ENCODE data around the gene GOLT1A. TPM values are rescaled to one million over a fixed set of nuclear protein-coding genes. Genes with fewer than 3 reads are reported as not detected.

Gene GOLT1A
- total RNA-seq, 1 experiment from 2014 or later, result 0.49 TPM

DNA sequence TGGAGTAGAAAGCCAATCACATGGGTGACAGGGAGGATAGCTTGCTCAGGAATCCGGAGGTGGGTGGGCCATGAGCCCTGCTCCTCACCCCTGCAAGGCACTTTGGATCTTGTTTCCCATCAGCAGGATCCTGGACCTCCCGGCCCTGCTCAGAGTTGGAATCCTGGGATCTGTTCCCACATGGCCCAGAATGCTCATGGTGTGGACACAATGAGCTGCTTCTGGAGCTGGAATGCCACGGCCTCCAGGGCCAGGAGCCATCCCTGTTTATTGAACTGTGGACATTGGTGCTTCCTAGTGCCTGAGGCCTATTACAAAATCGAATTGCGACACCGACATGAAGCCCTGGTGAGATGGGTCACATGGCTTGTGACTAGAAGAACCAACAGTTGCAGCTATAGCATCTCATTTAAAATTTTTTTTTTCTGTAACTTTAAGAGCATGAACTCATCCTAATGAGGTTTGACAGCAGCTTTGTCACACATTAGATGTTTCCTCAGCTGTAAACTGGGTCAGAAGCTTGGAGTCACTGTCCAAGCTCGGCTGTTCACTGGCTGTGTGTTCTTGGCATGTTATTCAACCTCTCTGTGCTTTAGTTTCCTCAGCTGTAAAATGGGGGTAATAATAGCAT, 40.4 kb upstream of the GOLT1A start:
- Histone ChIP-seq H3K9me3 (ENCODE audit: control insufficient read depth, insufficient read depth, low read depth, low read length) (no peaks in the 10 kb centered on the region), H3K36me3 (ENCODE audit: control insufficient read depth, insufficient read depth, low read length) (no peaks in the 10 kb centered on the region), H3K4me3 (ENCODE audit: low read depth in 2 of 2, low read length in 2 of 2) (no peak overlapping the region), H3K27me3 (ENCODE audit: control insufficient read depth, insufficient read depth, low read length) (no peaks in the 10 kb centered on the region), H3K4me1 (ENCODE audit: control insufficient read depth, insufficient read depth, low read length) (peaks cover 4% of the 10 kb centered on the region; the same call in 1 of the 2 replicates), H3K27ac (ENCODE audit: low read length) (no peak overlapping the region)
- no TSS peak for BruUV-seq (replicated peaks)
- in situ Hi-C loops (cut with HindIII; ENCODE audit: low pct_unique_long_range_greater_than_20kb, low sequenced_read_pairs) (no loop called here), intact Hi-C loops (cut with micrococcal nuclease; ENCODE audit: unreplicated experiment) (loop anchor here (10.0 kb wide), 1 partner anchor 111 kb away; no protein-coding TSS in a partner anchor)
- ATAC-seq (no peak), DNase-seq (ENCODE audit: low read depth, low spot score) (no peak)
- POLR2A ChIA-PET, result no interaction called here
- TF ChIP-seq, protein P1, sequence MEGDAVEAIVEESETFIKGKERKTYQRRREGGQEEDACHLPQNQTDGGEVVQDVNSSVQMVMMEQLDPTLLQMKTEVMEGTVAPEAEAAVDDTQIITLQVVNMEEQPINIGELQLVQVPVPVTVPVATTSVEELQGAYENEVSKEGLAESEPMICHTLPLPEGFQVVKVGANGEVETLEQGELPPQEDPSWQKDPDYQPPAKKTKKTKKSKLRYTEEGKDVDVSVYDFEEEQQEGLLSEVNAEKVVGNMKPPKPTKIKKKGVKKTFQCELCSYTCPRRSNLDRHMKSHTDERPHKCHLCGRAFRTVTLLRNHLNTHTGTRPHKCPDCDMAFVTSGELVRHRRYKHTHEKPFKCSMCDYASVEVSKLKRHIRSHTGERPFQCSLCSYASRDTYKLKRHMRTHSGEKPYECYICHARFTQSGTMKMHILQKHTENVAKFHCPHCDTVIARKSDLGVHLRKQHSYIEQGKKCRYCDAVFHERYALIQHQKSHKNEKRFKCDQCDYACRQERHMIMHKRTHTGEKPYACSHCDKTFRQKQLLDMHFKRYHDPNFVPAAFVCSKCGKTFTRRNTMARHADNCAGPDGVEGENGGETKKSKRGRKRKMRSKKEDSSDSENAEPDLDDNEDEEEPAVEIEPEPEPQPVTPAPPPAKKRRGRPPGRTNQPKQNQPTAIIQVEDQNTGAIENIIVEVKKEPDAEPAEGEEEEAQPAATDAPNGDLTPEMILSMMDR (IDR thresholded peaks at IDR 0.05), result no peak
- no peak for TF ChIP-seq TCF7L2 (IDR thresholded peaks at IDR 0.05; ENCODE audit: low read depth, low read length)
- TF ChIP-seq SIN3A (IDR thresholded peaks at IDR 0.05; ENCODE audit: borderline replicate concordance, insufficient read depth, low read depth, low read length), result no peak
- TF ChIP-seq, protein P2, sequence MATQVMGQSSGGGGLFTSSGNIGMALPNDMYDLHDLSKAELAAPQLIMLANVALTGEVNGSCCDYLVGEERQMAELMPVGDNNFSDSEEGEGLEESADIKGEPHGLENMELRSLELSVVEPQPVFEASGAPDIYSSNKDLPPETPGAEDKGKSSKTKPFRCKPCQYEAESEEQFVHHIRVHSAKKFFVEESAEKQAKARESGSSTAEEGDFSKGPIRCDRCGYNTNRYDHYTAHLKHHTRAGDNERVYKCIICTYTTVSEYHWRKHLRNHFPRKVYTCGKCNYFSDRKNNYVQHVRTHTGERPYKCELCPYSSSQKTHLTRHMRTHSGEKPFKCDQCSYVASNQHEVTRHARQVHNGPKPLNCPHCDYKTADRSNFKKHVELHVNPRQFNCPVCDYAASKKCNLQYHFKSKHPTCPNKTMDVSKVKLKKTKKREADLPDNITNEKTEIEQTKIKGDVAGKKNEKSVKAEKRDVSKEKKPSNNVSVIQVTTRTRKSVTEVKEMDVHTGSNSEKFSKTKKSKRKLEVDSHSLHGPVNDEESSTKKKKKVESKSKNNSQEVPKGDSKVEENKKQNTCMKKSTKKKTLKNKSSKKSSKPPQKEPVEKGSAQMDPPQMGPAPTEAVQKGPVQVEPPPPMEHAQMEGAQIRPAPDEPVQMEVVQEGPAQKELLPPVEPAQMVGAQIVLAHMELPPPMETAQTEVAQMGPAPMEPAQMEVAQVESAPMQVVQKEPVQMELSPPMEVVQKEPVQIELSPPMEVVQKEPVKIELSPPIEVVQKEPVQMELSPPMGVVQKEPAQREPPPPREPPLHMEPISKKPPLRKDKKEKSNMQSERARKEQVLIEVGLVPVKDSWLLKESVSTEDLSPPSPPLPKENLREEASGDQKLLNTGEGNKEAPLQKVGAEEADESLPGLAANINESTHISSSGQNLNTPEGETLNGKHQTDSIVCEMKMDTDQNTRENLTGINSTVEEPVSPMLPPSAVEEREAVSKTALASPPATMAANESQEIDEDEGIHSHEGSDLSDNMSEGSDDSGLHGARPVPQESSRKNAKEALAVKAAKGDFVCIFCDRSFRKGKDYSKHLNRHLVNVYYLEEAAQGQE (IDR thresholded peaks at IDR 0.05; ENCODE audit: insufficient read depth in 1 of 2, low read depth in 2 of 2, low read length in 1 of 2), result no peak
- no peak for TF ChIP-seq POLR2AphosphoS5 (IDR thresholded peaks at IDR 0.05; ENCODE audit: low read depth, low read length)
- CTCF ChIA-PET, result no interaction called here

DNA sequence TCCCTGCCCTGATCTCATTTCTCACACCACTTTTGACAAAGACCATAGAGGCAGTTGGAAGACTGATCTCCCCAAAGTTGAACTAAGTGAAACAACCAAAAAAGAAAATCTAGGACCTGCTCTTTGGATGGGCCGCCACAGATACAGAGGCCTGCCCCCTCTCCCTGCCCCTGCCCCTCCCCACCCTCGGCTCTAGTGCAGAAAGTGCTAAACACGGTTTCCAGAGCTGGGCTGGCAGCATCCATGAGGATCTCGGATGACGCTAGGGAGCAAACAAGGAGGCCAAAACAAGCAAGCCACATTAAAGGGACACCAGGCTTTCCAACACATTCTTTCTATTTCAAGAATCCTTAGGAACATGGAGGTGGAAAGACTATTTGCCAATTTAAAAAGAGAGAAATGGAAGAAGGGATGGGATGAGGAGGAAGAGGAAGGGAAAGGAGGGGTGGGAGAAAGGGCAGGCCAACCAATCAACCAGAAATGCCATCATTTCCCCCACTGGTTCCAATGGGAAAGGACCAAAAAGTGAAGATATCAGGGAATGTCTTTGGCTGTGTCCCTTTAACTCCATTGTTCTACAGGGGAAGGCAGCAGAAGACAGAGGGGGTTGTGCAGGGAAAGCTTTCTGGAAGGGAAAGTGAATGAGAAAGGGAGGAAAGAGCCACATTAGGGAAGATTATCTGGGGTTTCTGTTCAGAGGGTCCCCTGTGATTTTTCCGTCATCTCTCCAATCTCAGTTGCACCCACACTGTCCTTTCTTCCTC, 38.3 kb upstream of the GOLT1A start:
- no peaks in the 10 kb centered on the region for H3K9me3 ChIP-seq (ENCODE audit: control insufficient read depth, insufficient read depth, low read depth, low read length)
- intact Hi-C loops (cut with micrococcal nuclease; ENCODE audit: unreplicated experiment), result loop anchor here (10.0 kb wide), 1 partner anchor 113 kb away; no protein-coding TSS in a partner anchor
- ChIA-PET POLR2A (no interaction called here), CTCF (no interaction called here)
- no peaks in the 10 kb centered on the region for H3K36me3 ChIP-seq (ENCODE audit: control insufficient read depth, insufficient read depth, low read length)
- H3K4me1 ChIP-seq (ENCODE audit: control insufficient read depth, insufficient read depth, low read length), result peaks cover 4% of the 10 kb centered on the region; the same call in 1 of the 2 replicates
- H3K27ac ChIP-seq (ENCODE audit: low read length), result no peak overlapping the region
- DNase-seq (ENCODE audit: low read depth, low spot score) (no peak), ATAC-seq (no peak)
- in situ Hi-C loops (cut with HindIII; ENCODE audit: low pct_unique_long_range_greater_than_20kb, low sequenced_read_pairs), result no loop called here
- TF ChIP-seq, protein P1 (IDR thresholded peaks at IDR 0.05), result no peak
- TF ChIP-seq SIN3A (IDR thresholded peaks at IDR 0.05; ENCODE audit: borderline replicate concordance, insufficient read depth, low read depth, low read length), result no peak
- TF ChIP-seq, protein P2 (IDR thresholded peaks at IDR 0.05; ENCODE audit: insufficient read depth in 1 of 2, low read depth in 2 of 2, low read length in 1 of 2), result no peak
- no peak for TF ChIP-seq TCF7L2 (IDR thresholded peaks at IDR 0.05; ENCODE audit: low read depth, low read length)
- TF ChIP-seq POLR2AphosphoS5 (IDR thresholded peaks at IDR 0.05; ENCODE audit: low read depth, low read length), result no peak
- no peaks in the 10 kb centered on the region for H3K27me3 ChIP-seq (ENCODE audit: control insufficient read depth, insufficient read depth, low read length)
- no TSS peak for BruUV-seq (replicated peaks)
- no peak overlapping the region for H3K4me3 ChIP-seq (ENCODE audit: low read depth in 2 of 2, low read length in 2 of 2)
